SJSA1 (cell line): ENCODE results near the gene MBD3. TPM values are rescaled to one million over a fixed set of nuclear protein-coding genes. Genes with fewer than 3 reads are reported as not detected.
"Not testable (repeated sequence)": the region's sequence is repeated elsewhere in the genome, so short reads cannot be mapped to it uniquely, and the experiment has no call there.

Experiments
- DNase-seq, 2 experiments: peaks; one replicate each; pipeline ENCODE4 v3.0.0-alpha.2; 2015 to 2020; ENCODE audit warnings: low spot score in 2 of 2, low read depth in 1 of 2
- H3K27ac ChIP-seq: fragments of 250-450 bp; sonication (Bioruptor Pico); 2 replicates; pipeline ENCODE4 v1.5.1; 2020; ENCODE audit warnings: mild to moderate bottlenecking, moderate library complexity
- H3K27me3 ChIP-seq: fragments of 250-450 bp; sonication (Bioruptor Pico); replicated peaks from 2 replicates; pipeline ENCODE4 v1.5.1; 2020; ENCODE audit warnings: mild to moderate bottlenecking, moderate library complexity
- H3K36me3 ChIP-seq: fragments of 250-450 bp; sonication (Bioruptor Pico); 2 replicates; pipeline ENCODE4 v1.5.1; 2020; ENCODE audit warnings: mild to moderate bottlenecking
- H3K4me1 ChIP-seq: fragments of 250-450 bp; sonication (Bioruptor Pico); replicated peaks from 2 replicates; pipeline ENCODE4 v1.6.1; 2021; ENCODE audit warnings: mild to moderate bottlenecking
- H3K4me3 ChIP-seq: fragments of 250-450 bp; sonication (Bioruptor Pico); 2 replicates; pipeline ENCODE4 v1.5.1; 2020; ENCODE audit warnings: mild to moderate bottlenecking
- H3K9me3 ChIP-seq: fragments of 250-450 bp; sonication (Bioruptor Pico); replicated peaks from 2 replicates; pipeline ENCODE4 v1.5.1; 2020; ENCODE audit warnings: mild to moderate bottlenecking
- total RNA-seq: library from RNA; depleted of rRNA; stranded (reverse); fragments of >200 nt; shearing (Covaris generic); gene quantifications from 2 replicates; pipeline ENCODE4 v1.2.3, GENCODE V29; 2014; rRNA removed

MBD3 gene, protein sequence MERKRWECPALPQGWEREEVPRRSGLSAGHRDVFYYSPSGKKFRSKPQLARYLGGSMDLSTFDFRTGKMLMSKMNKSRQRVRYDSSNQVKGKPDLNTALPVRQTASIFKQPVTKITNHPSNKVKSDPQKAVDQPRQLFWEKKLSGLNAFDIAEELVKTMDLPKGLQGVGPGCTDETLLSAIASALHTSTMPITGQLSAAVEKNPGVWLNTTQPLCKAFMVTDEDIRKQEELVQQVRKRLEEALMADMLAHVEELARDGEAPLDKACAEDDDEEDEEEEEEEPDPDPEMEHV
- 128 and 130 TPM in 2 replicates for total RNA-seq

GRCh38 chr19:1592755-1593500, at the start of gene MBD3:
Gene MBD3 (minus strand): TSS chr19:1592865. CDS start chr19:1592631, 234 bp downstream.
- DNase-seq, result peak; percentile 93 to 94
- peak within 1 kb of the TSS; percentile 86 for H3K27ac ChIP-seq
- peaks cover 52% of the 10 kb centered on the region for H3K36me3 ChIP-seq
- peak within 1 kb of the TSS; percentile 89 for H3K4me3 ChIP-seq
- H3K4me1 ChIP-seq, result peaks cover 15% of the 10 kb centered on the region
- no peaks in the 10 kb centered on the region for H3K27me3 ChIP-seq
- no peaks in the 10 kb centered on the region; the same call in 1 of the 2 replicates for H3K9me3 ChIP-seq

DNA sequence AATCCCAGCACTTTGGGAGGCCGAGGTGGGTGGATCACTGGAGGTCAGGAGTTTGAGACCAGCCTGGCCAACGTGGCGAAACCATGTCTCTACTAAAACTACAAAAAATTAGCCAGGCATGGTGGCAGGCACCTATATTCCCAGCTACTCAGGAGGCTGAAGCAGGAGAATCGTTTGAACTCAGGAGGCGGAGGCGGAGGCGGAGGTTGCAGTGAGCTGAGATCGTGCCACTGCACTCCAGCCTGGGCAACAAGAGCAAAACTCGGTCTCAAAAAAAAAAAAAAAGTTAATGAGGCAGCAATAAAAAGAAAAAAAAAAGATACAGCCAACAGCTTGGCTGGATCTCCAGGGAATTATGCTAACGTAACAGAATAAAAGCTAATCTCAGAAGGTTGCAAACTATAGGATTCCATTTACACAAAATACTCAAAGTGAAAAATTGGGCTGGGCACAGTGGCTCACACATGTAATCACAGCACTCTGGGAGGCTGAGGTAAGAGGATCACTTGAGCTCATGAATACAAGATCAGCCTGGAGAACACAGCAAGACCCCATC, 48.3 kb upstream of the MBD3 start:
- not testable (repeated sequence) for H3K4me1 ChIP-seq, H3K4me3 ChIP-seq, H3K27ac ChIP-seq, H3K27me3 ChIP-seq, DNase-seq, H3K9me3 ChIP-seq
- peaks cover 66% of the 10 kb centered on the region for H3K36me3 ChIP-seq

DNA sequence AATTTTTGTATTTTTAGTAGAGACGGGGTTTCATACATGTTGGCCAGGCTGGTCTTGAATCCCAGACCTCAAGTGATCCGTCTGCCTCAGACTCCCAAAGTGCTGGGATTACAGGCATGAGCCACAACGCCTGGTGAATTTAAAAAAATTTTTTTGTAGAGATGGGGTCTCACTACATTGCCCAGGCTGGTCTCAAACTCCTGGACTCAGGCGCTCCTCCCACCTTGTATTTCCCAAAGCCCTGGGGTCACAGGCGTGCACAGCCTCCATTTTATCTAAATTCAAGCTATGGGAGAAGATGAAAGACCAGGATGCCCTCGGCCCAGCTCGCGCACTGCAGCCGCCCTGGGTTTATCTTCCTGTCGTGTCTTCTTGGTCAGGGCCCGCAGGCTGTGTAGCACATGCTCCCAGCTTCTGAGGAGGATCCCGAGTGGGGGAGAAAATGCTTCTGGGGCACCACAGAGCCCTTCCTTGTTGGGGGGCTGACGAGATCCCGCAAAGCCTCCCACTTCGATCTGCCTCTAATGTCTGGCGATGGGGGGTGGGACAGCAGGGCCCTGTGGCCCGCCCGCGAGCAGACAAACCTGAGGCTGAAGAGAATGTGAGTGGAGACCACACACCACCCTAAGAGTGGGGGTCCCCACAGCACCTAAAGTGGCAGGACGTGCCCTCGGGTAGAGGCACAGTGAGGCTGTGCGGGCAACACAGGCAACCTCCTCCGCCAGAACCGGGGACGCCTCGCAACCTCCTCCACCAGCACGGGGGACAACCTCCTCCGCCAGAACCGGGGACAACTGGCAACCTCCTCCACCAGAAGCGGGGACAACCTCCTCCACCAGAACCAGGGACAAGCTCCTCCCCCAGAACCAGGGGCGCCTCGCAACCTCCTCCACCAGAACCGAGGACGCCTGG, 43.9 kb upstream of the MBD3 start:
- Histone ChIP-seq H3K4me3 (no peak overlapping the region), H3K4me1 (no peaks in the 10 kb centered on the region), H3K36me3 (peaks cover 58% of the 10 kb centered on the region), H3K9me3 (no peaks in the 10 kb centered on the region), H3K27ac (no peak overlapping the region), H3K27me3 (no peaks in the 10 kb centered on the region)
- no peak for DNase-seq

GRCh38 chr19:1634938-1635243, 42.2 kb upstream of the MBD3 start:
- no peaks in the 10 kb centered on the region for H3K27me3 ChIP-seq
- H3K4me3 ChIP-seq, result no peak overlapping the region
- no peaks in the 10 kb centered on the region for H3K9me3 ChIP-seq
- no peak for DNase-seq
- H3K36me3 ChIP-seq, result peaks cover 57% of the 10 kb centered on the region
- no peak overlapping the region for H3K27ac ChIP-seq
- H3K4me1 ChIP-seq, result no peaks in the 10 kb centered on the region

DNA sequence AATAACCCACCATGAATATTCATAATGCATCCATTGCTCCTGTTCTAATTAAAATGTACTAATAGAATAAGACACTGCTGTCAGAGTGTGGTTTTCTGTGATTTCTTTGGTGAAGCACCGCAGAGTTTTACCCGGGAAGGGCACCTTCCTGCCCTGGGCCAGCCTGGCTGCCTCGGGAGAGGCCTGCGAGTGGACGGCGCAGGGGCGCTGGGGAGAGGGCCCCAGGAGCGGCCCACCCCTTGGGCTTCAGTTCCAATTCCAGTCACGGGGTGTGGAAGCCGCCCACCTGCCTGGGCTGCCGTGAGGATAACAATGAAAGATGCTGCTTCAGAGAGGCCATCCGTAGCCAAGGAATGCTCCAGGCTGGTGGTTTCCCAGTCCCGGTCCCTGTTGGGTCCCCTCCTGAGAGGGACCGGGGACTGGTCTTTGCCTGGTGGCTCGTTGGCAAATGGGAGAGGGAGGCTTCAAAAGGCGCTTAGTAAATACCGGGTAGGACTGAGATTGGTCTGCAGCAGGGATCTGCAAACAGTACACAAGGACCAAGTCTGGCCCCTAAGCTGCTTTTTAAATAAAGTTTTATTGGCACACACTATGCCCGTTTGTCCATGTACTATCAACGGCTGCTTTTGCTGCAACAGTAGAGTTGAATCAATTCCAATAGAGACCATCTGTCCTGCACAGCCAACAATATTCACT, 41.7 kb upstream of the MBD3 start:
- no peaks in the 10 kb centered on the region for H3K9me3 ChIP-seq
- H3K27me3 ChIP-seq, result no peaks in the 10 kb centered on the region
- DNase-seq, result no peak
- H3K27ac ChIP-seq, result no peak overlapping the region
- H3K36me3 ChIP-seq, result peaks cover 55% of the 10 kb centered on the region
- no peak overlapping the region for H3K4me3 ChIP-seq
- H3K4me1 ChIP-seq, result no peaks in the 10 kb centered on the region

- H3K27ac ChIP-seq, result no peak overlapping the region
- no peaks in the 10 kb centered on the region for H3K27me3 ChIP-seq
- no peak for DNase-seq
- no peaks in the 10 kb centered on the region for H3K9me3 ChIP-seq
- H3K4me1 ChIP-seq, result no peaks in the 10 kb centered on the region
- H3K4me3 ChIP-seq, result no peak overlapping the region
- peaks cover 44% of the 10 kb centered on the region for H3K36me3 ChIP-seq
These were observed 40.7 kb upstream of the MBD3 start for GRCh38 chr19:1633269-1633826.

DNA sequence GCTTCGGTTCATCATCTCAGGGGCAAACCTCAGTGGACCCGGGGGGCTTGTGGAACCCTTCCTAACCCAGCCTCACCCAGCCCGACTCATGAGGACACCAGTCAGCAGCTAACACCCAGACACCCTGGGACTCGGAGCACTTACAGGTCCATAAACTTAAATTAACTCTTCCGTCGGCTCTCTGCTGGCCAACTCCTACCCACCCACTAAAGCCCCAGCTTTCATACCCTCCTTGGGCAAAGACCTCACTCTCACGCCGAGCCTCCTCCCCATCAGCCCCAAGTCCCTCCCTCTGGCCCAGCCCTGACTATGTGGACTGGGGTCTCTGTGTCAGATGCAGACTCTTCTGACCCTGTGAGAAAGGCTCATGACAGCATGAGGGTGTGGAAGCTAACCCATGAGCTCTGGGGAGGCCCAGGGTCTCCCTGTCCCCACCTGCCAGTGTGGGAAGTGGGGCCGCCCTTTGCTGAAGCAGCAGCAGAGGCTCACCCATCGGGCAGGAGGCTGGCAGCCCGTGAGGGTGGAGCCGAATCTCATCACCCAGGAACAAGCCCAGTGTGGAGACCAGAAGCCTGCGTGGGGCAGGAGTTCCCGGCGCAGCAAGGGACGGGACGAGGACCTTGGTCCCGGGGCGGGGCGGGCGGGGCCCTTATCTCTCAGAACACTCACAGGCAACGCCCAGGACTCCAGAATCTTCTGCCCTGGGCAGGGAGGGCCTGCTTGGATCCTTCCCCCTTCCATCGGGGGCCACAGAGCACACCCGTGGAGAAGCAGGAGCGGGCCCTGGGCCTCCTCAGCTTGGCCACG, 40.0 kb upstream of the MBD3 start:
- H3K9me3 ChIP-seq, result no peaks in the 10 kb centered on the region
- no peak overlapping the region for H3K4me3 ChIP-seq
- H3K27ac ChIP-seq, result no peak overlapping the region
- no peaks in the 10 kb centered on the region for H3K4me1 ChIP-seq
- no peak for DNase-seq
- no peaks in the 10 kb centered on the region for H3K27me3 ChIP-seq
- H3K36me3 ChIP-seq, result peaks cover 40% of the 10 kb centered on the region

DNA sequence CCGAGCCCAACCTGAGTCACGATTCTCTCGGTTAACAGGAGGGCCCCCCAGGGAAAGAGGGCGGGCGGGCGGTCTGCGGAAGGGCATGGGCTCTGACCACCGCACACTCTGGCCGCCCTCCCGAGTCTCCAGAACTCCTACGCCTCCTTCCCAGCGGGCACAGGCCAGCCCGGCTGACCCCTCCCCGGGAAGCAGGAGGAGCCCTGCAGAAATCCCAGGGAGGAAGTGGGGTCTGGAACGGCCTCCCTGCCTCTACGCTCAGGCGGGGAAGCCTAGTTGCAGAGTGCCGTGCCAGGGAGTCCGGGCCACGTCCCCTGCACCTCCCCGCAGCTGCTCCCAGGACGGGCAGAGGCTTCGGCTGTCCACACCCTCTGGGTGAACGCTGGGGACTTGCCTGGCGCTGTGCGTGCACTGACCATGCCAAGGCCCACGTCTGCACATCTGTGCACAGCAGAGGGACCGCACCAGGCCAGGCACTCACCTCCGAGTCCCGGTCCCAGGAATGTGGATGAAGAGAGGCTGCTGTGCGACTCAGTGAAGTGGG, 39.0 kb upstream of the MBD3 start:
- Histone ChIP-seq H3K4me3 (no peak overlapping the region), H3K36me3 (peaks cover 39% of the 10 kb centered on the region), H3K27me3 (no peaks in the 10 kb centered on the region), H3K4me1 (no peaks in the 10 kb centered on the region), H3K27ac (no peak overlapping the region), H3K9me3 (no peaks in the 10 kb centered on the region)
- no peak for DNase-seq

DNA sequence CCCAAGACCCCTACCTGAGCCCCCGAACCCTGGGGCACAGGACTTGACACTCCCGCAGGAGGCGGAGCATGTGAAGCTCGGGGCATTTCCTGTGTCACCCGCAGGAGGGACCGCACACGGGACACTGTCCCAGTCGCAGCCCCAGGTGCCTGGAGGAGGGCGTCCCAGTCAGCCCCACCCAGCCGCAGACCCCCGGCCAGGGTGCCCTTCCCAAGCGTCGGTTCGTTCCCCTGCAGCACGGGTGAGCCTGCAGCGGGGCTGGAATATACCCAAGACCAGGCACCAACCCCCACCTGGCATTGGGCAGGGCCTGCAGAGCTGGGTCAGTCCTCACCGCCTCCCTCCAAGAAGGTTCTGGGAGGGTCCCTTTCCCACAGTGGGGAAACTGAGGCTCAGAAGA, 38.1 kb upstream of the MBD3 start:
- no peak for DNase-seq
- H3K9me3 ChIP-seq, result no peaks in the 10 kb centered on the region
- H3K4me1 ChIP-seq, result no peaks in the 10 kb centered on the region
- H3K4me3 ChIP-seq, result no peak overlapping the region
- no peak overlapping the region for H3K27ac ChIP-seq
- H3K36me3 ChIP-seq, result peaks cover 36% of the 10 kb centered on the region
- no peaks in the 10 kb centered on the region for H3K27me3 ChIP-seq

DNA sequence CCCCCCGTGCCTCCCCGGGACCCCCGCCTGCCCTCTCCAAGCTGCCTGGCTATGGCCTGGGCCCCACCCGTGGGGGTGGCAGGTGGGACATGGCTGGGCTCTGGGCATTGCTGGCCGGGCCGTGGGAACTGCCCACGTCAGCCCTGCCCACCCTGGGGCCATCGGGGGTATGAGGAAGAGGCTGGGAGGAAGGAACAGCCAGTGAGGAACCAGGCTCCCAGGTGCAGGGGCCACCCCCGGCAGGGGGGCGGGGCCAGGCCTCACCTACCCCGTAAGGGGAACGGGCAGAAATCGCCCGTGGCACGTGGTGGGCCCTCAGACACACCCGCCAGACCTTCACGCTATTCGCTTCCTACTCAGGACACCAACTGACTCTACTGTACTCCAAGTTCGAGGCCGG, 37.3 kb upstream of the MBD3 start:
- Histone ChIP-seq H3K27me3 (no peaks in the 10 kb centered on the region), H3K4me3 (no peak overlapping the region), H3K9me3 (no peaks in the 10 kb centered on the region), H3K36me3 (peaks cover 40% of the 10 kb centered on the region), H3K4me1 (no peaks in the 10 kb centered on the region), H3K27ac (no peak overlapping the region)
- DNase-seq, result no peak

DNA sequence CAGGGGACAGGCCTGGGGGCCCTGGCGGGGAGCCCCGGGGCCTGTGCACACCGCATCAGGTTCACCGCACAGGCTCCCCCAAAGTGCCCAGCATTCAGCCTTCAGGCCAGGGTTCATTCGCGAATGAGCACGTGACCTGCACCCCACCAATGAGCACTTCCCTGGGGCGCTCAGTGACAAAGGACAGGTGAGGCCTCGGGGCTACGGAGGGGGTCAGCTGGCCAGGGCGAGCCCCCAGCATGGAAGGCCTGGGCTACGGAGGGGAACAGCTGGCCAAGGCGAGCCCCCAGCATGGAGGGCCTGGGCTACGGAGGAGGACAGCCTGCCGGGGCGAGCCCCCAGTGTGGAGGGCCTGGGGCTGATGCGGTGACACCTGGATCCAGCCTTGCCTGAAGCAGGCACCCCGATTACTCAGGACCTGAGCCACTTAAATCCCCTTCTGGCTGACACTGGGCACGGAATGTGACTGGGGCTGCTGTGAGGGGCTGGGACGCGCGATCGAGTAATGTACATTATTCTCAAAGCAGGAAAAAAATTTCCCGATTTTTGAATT, 36.7 kb upstream of the MBD3 start:
- Histone ChIP-seq H3K4me3 (no peak overlapping the region), H3K36me3 (peaks cover 40% of the 10 kb centered on the region), H3K9me3 (no peaks in the 10 kb centered on the region), H3K27ac (no peak overlapping the region), H3K4me1 (no peaks in the 10 kb centered on the region), H3K27me3 (no peaks in the 10 kb centered on the region)
- no peak for DNase-seq

GRCh38 chr19:1627194-1627593, 34.5 kb upstream of the MBD3 start:
- Histone ChIP-seq H3K4me1 (no peaks in the 10 kb centered on the region), H3K36me3 (peaks cover 46% of the 10 kb centered on the region), H3K4me3 (no peak overlapping the region), H3K27ac (no peak overlapping the region), H3K9me3 (no peaks in the 10 kb centered on the region), H3K27me3 (no peaks in the 10 kb centered on the region)
- DNase-seq, result no peak
